ENCODE results near the gene PLXNA2. TPM values are rescaled to one million over a fixed set of nuclear protein-coding genes. Genes with fewer than 3 reads are reported as not detected.
A peak's percentile ranks its signal among the peaks of the same experiment; 100 is the strongest.

PLXNA2 gene
- total and polyA plus RNA-seq, 2 of the 13 experiments (the other 11 are each of a cell fraction or from before 2014, with no cell fraction given): 1.1 to 2.1 TPM

GRCh38 chr1:208163539-208163938 lies 80.6 kb downstream of the PLXNA2 start (continued):
- TF ChIP-seq, protein P1, sequence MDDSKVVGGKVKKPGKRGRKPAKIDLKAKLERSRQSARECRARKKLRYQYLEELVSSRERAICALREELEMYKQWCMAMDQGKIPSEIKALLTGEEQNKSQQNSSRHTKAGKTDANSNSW (CRISPR knock-in tag; IDR thresholded peaks at IDR 0.05; ENCODE audit: borderline replicate concordance): no peak
- TF ChIP-seq SALL1 (CRISPR knock-in tag; IDR thresholded peaks at IDR 0.05): peak; percentile 38; the same call in 1 of the 2 replicates
- TF ChIP-seq, protein P2, sequence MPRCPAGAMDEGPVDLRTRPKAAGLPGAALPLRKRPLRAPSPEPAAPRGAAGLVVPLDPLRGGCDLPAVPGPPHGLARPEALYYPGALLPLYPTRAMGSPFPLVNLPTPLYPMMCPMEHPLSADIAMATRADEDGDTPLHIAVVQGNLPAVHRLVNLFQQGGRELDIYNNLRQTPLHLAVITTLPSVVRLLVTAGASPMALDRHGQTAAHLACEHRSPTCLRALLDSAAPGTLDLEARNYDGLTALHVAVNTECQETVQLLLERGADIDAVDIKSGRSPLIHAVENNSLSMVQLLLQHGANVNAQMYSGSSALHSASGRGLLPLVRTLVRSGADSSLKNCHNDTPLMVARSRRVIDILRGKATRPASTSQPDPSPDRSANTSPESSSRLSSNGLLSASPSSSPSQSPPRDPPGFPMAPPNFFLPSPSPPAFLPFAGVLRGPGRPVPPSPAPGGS (CRISPR knock-in tag; IDR thresholded peaks at IDR 0.05): no peak
- no peak for TF ChIP-seq SAFB2 (CRISPR knock-in tag; IDR thresholded peaks at IDR 0.05; ENCODE audit: borderline replicate concordance, low read depth)
- no peak for TF ChIP-seq ARHGAP35 (CRISPR knock-in tag; IDR thresholded peaks at IDR 0.05; ENCODE audit: borderline replicate concordance)
- TF ChIP-seq CBX2 (IDR thresholded peaks at IDR 0.05; ENCODE audit: low read depth, low read length): no peak
- no peak for TF ChIP-seq CBX2 (CRISPR knock-in tag; IDR thresholded peaks at IDR 0.05; ENCODE audit: low read depth)
- TF ChIP-seq ZNF678 (CRISPR knock-in tag; IDR thresholded peaks at IDR 0.05): no peak
- TF ChIP-seq EP300 (IDR thresholded peaks at IDR 0.05; ENCODE audit: low read depth in 2 of 2, low read length in 2 of 2): 0 out of 4 replicates have a peak, but pooled peaks of 1 of the 2 experiments have one; percentile 27
- TF ChIP-seq EP300 (CRISPR knock-in tag; IDR thresholded peaks at IDR 0.05; ENCODE audit: borderline replicate concordance): no peak
- no peak for TF ChIP-seq CBX5 (CRISPR knock-in tag; IDR thresholded peaks at IDR 0.05; ENCODE audit: borderline replicate concordance)
- TF ChIP-seq MBD4 (IDR thresholded peaks at IDR 0.05; ENCODE audit: borderline replicate concordance, low read length): no peak
- no peak for TF ChIP-seq ZNF207 (IDR thresholded peaks at IDR 0.05; ENCODE audit: borderline replicate concordance)
- no peak for TF ChIP-seq ZNF101 (CRISPR knock-in tag; IDR thresholded peaks at IDR 0.05; ENCODE audit: borderline replicate concordance, low read depth)
- TF ChIP-seq ZNF460 (CRISPR knock-in tag; IDR thresholded peaks at IDR 0.05; ENCODE audit: borderline replicate concordance): no peak
- TF ChIP-seq JUN (CRISPR knock-in tag; IDR thresholded peaks at IDR 0.05): no peak
- no peak for TF ChIP-seq FOXK2 (IDR thresholded peaks at IDR 0.05)
- no peak for TF ChIP-seq E2F1 (CRISPR knock-in tag; IDR thresholded peaks at IDR 0.05)
- no peak for TF ChIP-seq ZNF577 (CRISPR knock-in tag; IDR thresholded peaks at IDR 0.05; ENCODE audit: borderline replicate concordance, low read depth)
- no peak for TF ChIP-seq ZNF800 (CRISPR knock-in tag; IDR thresholded peaks at IDR 0.05)
- TF ChIP-seq ZNF224 (CRISPR knock-in tag; IDR thresholded peaks at IDR 0.05): no peak
- TF ChIP-seq SRSF1 (optimal IDR thresholded peaks at IDR 0.05; ENCODE audit: low read depth, low read length): no peak
- TF ChIP-seq ZBTB8A (CRISPR knock-in tag; IDR thresholded peaks at IDR 0.05; ENCODE audit: borderline replicate concordance, low read depth): no peak
- TF ChIP-seq HOXA3 (CRISPR knock-in tag; IDR thresholded peaks at IDR 0.05): peak; percentile 34; the same call in 1 of the 2 replicates
- TF ChIP-seq YEATS2 (CRISPR knock-in tag; IDR thresholded peaks at IDR 0.05; ENCODE audit: borderline replicate concordance): no peak
- TF ChIP-seq HDAC2 (CRISPR knock-in tag; IDR thresholded peaks at IDR 0.05): peak; percentile 55; the same call in 1 of the 2 replicates
- TF ChIP-seq TRIM22 (IDR thresholded peaks at IDR 0.05): no peak

Measured in HepG2 (cell line).